ENCODE results near the gene VIPR2.

Gene VIPR2

GRCh38 chr7:159062569-159062968 lies 82.1 kb downstream of the VIPR2 start:
- ATAC-seq = no peak

GRCh38 chr7:159061674-159062212 lies 82.9 kb downstream of the VIPR2 start:
- no peak for ATAC-seq
- TF ChIP-seq CSDC2 (CRISPR knock-in tag; IDR thresholded peaks at IDR 0.05) = no peak
- TF ChIP-seq ZNF565 (CRISPR knock-in tag; conservative IDR thresholded peaks at IDR 0.05; ENCODE audit: low read depth) = no peak
- TF ChIP-seq, protein P1, sequence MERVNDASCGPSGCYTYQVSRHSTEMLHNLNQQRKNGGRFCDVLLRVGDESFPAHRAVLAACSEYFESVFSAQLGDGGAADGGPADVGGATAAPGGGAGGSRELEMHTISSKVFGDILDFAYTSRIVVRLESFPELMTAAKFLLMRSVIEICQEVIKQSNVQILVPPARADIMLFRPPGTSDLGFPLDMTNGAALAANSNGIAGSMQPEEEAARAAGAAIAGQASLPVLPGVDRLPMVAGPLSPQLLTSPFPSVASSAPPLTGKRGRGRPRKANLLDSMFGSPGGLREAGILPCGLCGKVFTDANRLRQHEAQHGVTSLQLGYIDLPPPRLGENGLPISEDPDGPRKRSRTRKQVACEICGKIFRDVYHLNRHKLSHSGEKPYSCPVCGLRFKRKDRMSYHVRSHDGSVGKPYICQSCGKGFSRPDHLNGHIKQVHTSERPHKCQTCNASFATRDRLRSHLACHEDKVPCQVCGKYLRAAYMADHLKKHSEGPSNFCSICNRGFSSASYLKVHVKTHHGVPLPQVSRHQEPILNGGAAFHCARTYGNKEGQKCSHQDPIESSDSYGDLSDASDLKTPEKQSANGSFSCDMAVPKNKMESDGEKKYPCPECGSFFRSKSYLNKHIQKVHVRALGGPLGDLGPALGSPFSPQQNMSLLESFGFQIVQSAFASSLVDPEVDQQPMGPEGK (CRISPR knock-in tag; IDR thresholded peaks at IDR 0.05; ENCODE audit: borderline replicate concordance) = no peak
- no peak for TF ChIP-seq ARNTL (CRISPR knock-in tag; IDR thresholded peaks at IDR 0.05; ENCODE audit: borderline replicate concordance, low read depth)
- TF ChIP-seq, protein P2, sequence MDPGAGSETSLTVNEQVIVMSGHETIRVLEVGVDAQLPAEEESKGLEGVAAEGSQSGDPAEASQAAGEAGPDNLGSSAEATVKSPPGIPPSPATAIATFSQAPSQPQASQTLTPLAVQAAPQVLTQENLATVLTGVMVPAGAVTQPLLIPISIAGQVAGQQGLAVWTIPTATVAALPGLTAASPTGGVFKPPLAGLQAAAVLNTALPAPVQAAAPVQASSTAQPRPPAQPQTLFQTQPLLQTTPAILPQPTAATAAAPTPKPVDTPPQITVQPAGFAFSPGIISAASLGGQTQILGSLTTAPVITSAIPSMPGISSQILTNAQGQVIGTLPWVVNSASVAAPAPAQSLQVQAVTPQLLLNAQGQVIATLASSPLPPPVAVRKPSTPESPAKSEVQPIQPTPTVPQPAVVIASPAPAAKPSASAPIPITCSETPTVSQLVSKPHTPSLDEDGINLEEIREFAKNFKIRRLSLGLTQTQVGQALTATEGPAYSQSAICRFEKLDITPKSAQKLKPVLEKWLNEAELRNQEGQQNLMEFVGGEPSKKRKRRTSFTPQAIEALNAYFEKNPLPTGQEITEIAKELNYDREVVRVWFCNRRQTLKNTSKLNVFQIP (CRISPR knock-in tag; IDR thresholded peaks at IDR 0.05; ENCODE audit: borderline replicate concordance, low read depth) = no peak
- TF ChIP-seq ZFP30 (CRISPR knock-in tag; IDR thresholded peaks at IDR 0.05) = no peak
- TF ChIP-seq, protein P3, sequence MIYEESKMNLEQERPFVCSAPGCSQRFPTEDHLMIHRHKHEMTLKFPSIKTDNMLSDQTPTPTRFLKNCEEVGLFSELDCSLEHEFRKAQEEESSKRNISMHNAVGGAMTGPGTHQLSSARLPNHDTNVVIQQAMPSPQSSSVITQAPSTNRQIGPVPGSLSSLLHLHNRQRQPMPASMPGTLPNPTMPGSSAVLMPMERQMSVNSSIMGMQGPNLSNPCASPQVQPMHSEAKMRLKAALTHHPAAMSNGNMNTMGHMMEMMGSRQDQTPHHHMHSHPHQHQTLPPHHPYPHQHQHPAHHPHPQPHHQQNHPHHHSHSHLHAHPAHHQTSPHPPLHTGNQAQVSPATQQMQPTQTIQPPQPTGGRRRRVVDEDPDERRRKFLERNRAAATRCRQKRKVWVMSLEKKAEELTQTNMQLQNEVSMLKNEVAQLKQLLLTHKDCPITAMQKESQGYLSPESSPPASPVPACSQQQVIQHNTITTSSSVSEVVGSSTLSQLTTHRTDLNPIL (CRISPR knock-in tag; IDR thresholded peaks at IDR 0.05; ENCODE audit: low read depth) = no peak
- TF ChIP-seq RARB (CRISPR knock-in tag; IDR thresholded peaks at IDR 0.05) = no peak
- no peak for TF ChIP-seq ISL1 (CRISPR knock-in tag; IDR thresholded peaks at IDR 0.05)
- TF ChIP-seq TOX (CRISPR knock-in tag; IDR thresholded peaks at IDR 0.05; ENCODE audit: borderline replicate concordance) = no peak
- TF ChIP-seq ESRRG (CRISPR knock-in tag; IDR thresholded peaks at IDR 0.05) = no peak
- no peak for TF ChIP-seq ZNF70 (CRISPR knock-in tag; IDR thresholded peaks at IDR 0.05)
- no peak for TF ChIP-seq ZC3H10 (CRISPR knock-in tag; IDR thresholded peaks at IDR 0.05)
- TF ChIP-seq PPARA (CRISPR knock-in tag; IDR thresholded peaks at IDR 0.05; ENCODE audit: borderline replicate concordance) = no peak
- TF ChIP-seq BACH2 (CRISPR knock-in tag; IDR thresholded peaks at IDR 0.05; ENCODE audit: borderline replicate concordance) = no peak
- TF ChIP-seq SNAI2 (CRISPR knock-in tag; IDR thresholded peaks at IDR 0.05) = no peak
- TF ChIP-seq ZNF8 (CRISPR knock-in tag; IDR thresholded peaks at IDR 0.05) = no peak
- TF ChIP-seq OSR1 (CRISPR knock-in tag; IDR thresholded peaks at IDR 0.05) = no peak

More at GRCh38 chr7:159062569-159062968, 82.1 kb downstream of the VIPR2 start:
- TF ChIP-seq GLIS3 (CRISPR knock-in tag; IDR thresholded peaks at IDR 0.05) = no peak
- TF ChIP-seq ESRRG (CRISPR knock-in tag; IDR thresholded peaks at IDR 0.05) = no peak
- TF ChIP-seq OSR1 (CRISPR knock-in tag; IDR thresholded peaks at IDR 0.05) = no peak
- TF ChIP-seq, protein P1 (CRISPR knock-in tag; IDR thresholded peaks at IDR 0.05; ENCODE audit: borderline replicate concordance) = no peak
- no peak for TF ChIP-seq ZNF70 (CRISPR knock-in tag; IDR thresholded peaks at IDR 0.05)
- TF ChIP-seq ZFP30 (CRISPR knock-in tag; IDR thresholded peaks at IDR 0.05) = no peak
- TF ChIP-seq, protein P2 (CRISPR knock-in tag; IDR thresholded peaks at IDR 0.05; ENCODE audit: borderline replicate concordance, low read depth) = no peak
- TF ChIP-seq RARB (CRISPR knock-in tag; IDR thresholded peaks at IDR 0.05) = no peak

DNA sequence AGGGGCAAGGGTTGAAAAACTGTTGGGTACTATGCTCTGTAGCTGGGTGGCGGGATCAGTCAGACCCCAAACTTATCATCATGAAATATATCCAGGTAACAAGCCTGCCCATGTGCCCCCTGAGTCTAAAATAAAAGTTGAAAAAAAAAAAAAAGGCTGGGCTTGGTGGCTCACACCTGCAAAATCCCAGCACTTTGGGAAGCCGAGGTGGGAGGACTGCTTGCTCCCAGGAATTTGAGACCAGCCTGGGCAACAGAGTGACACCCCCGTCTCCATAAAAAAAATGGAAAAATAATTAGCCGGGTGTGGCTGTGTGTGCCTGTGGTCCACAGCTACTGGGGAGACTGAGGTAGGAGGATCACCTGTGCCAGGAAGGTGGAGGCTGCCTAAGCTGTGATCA lies 83.5 kb downstream of the VIPR2 start:
- no peak for TF ChIP-seq ARNTL (CRISPR knock-in tag; IDR thresholded peaks at IDR 0.05; ENCODE audit: borderline replicate concordance, low read depth)
- no peak for TF ChIP-seq BACH2 (CRISPR knock-in tag; IDR thresholded peaks at IDR 0.05; ENCODE audit: borderline replicate concordance)
- no peak for ATAC-seq

GRCh38 chr7:159060440-159060839 lies 84.2 kb downstream of the VIPR2 start:
- TF ChIP-seq TSHZ2 (CRISPR knock-in tag; IDR thresholded peaks at IDR 0.05) (no peak), TOX (CRISPR knock-in tag; IDR thresholded peaks at IDR 0.05; ENCODE audit: borderline replicate concordance) (no peak), BACH2 (CRISPR knock-in tag; IDR thresholded peaks at IDR 0.05; ENCODE audit: borderline replicate concordance) (no peak), ZNF70 (CRISPR knock-in tag; IDR thresholded peaks at IDR 0.05) (no peak)
- TF ChIP-seq, protein P1 (CRISPR knock-in tag; IDR thresholded peaks at IDR 0.05; ENCODE audit: borderline replicate concordance) = no peak
- no peak for ATAC-seq
